ENCODE measurements around the gene ANAPC2.
"Not testable (repeated sequence)": the region's sequence is repeated elsewhere in the genome, so short reads cannot be mapped to it uniquely, and the experiment has no call there.

ANAPC2 gene

GRCh38 chr9:137146527-137146918 is 41.8 kb downstream of the ANAPC2 start:
- DNase-seq (ENCODE audit: low read depth in 2 of 2), result no peak

GRCh38 chr9:137145731-137146526 is 42.4 kb downstream of the ANAPC2 start:
- DNase-seq (ENCODE audit: low read depth in 2 of 2), result no peak

- no peak for DNase-seq (ENCODE audit: low read depth in 2 of 2)
Observed at GRCh38 chr9:137143459-137143858, 44.9 kb downstream of the ANAPC2 start.

GRCh38 chr9:137141976-137142936 is 46.1 kb downstream of the ANAPC2 start:
- no peak for DNase-seq (ENCODE audit: low read depth in 2 of 2)

GRCh38 chr9:137141050-137141810 is 47.1 kb downstream of the ANAPC2 start:
- no peak for DNase-seq (ENCODE audit: low read depth in 2 of 2)

GRCh38 chr9:137140151-137141012 is 48.0 kb downstream of the ANAPC2 start:
- DNase-seq (ENCODE audit: low read depth in 2 of 2), result no peak

GRCh38 chr9:137139468-137140150 is 48.8 kb downstream of the ANAPC2 start:
- DNase-seq (ENCODE audit: low read depth in 2 of 2), result no peak

- no peak for DNase-seq (ENCODE audit: low read depth in 2 of 2)
Observed at GRCh38 chr9:137138722-137139467, 49.5 kb downstream of the ANAPC2 start, which contains the start of gene GRIN1. GRIN1 (plus strand) TSS chr9:137139154; CDS start chr9:137139487, 333 bp downstream.

GRCh38 chr9:137138058-137138721 is 50.2 kb downstream of the ANAPC2 start:
- DNase-seq (ENCODE audit: low read depth in 2 of 2), result no peak

- no peak for DNase-seq (ENCODE audit: low read depth in 2 of 2)
Observed at GRCh38 chr9:137136881-137137607, 51.3 kb downstream of the ANAPC2 start.

GRCh38 chr9:137136261-137136880 is 52.0 kb downstream of the ANAPC2 start:
- no peak for DNase-seq (ENCODE audit: low read depth in 2 of 2)

GRCh38 chr9:137135154-137135553 is 53.2 kb downstream of the ANAPC2 start:
- DNase-seq (ENCODE audit: low read depth in 2 of 2), result not testable (repeated sequence)

- DNase-seq (ENCODE audit: low read depth in 2 of 2), result no peak
Observed at GRCh38 chr9:137134191-137134590, 54.2 kb downstream of the ANAPC2 start.

GRCh38 chr9:137130176-137130755 is 58.1 kb downstream of the ANAPC2 start:
- no peak for DNase-seq (ENCODE audit: low read depth in 2 of 2)

- peak; percentile 86 to 87 for DNase-seq (ENCODE audit: low read depth in 2 of 2)
Observed at GRCh38 chr9:137129456-137130175, 58.7 kb downstream of the ANAPC2 start.

- no peak for DNase-seq (ENCODE audit: low read depth in 2 of 2)
Observed at GRCh38 chr9:137128862-137129455, 59.4 kb downstream of the ANAPC2 start.
